B cell (primary cell): Measurements from ENCODE around the gene RASGRF2.

Source experiments
- CTCF ChIP-seq: fragments of 200-600 bp; IDR thresholded peaks from one replicate; pipeline ENCODE4 v1.8.0; 2022; ENCODE audit warnings: antibody characterized with exemption, mild to moderate bottlenecking
- EZH2 ChIP-seq: IDR thresholded peaks from 2 replicates; pipeline ENCODE4 v1.6.1; 2012; ENCODE audit warnings: borderline replicate concordance, low read depth, mild to moderate bottlenecking, moderate library complexity, low read length; ENCODE audit not compliant: insufficient read depth, poor library complexity, severe bottlenecking

DNA sequence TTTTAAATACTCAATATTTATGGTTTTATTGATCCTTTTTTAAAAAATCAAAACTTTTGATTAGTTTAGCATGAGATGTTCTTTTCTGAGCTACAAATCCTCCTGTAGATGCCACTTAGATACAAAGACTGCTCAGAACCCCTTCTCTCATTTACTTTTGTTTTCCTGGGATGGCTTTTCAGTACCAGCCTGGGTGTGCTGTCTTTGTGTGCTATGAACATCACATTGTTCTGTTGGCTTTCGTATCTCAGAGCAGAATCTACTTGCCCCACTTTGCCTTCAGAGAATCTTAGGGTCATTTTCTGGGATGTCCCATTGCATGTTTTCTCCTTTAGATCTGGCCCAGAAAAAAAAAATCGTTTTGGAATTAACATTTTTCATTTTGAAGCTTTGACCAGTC lies 85.9 kb downstream of the RASGRF2 start:
- no peak for TF ChIP-seq CTCF
- TF ChIP-seq EZH2: no peak
